ENCODE data around the gene NT5M.

Gene NT5M

DNA sequence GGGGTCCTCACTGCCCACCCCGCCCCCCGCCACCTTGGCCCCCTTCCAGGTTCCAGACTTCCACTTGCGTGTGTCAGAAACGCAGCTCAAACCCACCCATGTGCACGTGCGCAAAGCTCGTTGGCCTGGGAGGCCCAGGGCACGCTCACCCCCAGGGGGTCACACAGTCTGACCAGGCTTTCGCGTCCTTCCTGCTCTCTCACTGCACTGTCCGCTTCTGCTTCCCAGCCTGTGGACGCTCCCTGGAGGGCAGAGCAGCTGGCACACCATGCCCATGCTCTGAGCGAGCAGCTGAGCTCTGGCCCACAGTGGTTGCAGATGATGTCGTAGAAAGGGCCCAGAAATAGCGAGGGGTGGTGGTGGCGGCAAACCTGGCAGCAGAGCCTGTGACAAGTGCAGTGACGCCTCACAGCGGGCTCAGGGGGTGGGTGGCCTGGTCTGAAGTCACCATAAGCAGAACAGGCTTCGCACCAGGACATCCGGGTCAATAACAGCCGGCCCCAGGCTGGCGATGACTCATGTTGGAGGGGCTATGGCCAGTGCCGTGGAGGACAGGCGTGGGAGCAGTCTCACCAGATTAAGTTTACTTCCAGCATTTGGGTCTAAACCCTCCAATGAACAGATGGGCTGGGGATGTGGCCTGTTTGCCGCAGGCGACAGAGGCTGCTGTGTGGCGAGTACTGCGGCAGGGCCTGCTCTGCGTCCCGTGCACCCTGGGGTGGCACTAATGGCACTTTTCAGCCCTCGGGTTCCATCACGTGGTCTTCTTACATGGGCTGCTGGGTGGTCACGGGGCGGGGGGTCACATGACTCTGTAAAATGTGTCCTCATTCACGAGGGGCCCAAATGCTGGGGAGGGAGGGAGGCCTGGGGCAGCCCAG, 49.0 kb downstream of the NT5M start:
- TF ChIP-seq, protein P1, sequence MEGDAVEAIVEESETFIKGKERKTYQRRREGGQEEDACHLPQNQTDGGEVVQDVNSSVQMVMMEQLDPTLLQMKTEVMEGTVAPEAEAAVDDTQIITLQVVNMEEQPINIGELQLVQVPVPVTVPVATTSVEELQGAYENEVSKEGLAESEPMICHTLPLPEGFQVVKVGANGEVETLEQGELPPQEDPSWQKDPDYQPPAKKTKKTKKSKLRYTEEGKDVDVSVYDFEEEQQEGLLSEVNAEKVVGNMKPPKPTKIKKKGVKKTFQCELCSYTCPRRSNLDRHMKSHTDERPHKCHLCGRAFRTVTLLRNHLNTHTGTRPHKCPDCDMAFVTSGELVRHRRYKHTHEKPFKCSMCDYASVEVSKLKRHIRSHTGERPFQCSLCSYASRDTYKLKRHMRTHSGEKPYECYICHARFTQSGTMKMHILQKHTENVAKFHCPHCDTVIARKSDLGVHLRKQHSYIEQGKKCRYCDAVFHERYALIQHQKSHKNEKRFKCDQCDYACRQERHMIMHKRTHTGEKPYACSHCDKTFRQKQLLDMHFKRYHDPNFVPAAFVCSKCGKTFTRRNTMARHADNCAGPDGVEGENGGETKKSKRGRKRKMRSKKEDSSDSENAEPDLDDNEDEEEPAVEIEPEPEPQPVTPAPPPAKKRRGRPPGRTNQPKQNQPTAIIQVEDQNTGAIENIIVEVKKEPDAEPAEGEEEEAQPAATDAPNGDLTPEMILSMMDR (IDR thresholded peaks at IDR 0.05; ENCODE audit: low read depth, low read length, missing control alignments) = no peak
- H3K4me3 ChIP-seq (ENCODE audit: low read depth, low read length) = no peak overlapping the region
- DNase-seq (ENCODE audit: low read depth) = no peak

DNA sequence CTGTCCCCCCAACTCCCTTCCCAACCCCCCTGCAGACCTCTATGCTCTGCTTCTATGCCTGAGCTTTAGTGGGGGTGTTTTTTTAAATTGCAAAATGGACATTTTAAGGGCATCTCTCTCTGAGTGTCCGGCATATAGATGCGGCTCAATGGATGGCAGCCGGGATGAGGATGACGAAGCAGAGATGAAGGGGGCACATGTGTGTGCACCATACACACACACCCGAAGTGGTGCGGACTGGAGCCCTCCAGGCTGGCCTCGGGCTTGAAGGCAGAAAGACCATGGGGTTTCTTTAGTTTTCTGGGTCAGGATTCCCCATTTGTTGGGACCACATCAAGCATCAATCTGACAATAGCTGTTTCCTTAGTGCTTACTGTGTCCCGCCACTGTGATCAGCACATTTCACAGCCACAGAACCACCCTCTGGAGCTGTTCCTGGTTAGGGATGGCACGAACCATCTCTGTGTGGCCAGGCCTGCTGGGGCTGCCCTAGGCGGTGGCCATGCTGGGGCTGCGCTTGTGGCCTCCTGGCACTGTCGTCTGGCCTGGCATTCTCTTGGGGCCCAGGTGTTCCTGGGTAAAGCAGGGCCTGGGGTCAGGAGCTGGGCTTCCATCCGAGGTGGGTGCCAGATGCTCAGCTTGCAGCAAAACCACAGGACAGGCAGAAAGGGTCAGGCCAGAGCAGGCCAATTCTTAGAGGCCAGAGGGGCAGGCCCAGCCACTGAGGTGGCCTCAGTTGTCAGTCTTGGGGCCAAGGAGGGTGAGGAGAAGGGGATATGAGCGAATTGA, 49.9 kb downstream of the NT5M start:
- H3K4me3 ChIP-seq (ENCODE audit: low read depth, low read length) = no peak overlapping the region
- TF ChIP-seq, protein P1 (IDR thresholded peaks at IDR 0.05; ENCODE audit: low read depth, low read length, missing control alignments) = no peak
- no peak for DNase-seq (ENCODE audit: low read depth)

DNA sequence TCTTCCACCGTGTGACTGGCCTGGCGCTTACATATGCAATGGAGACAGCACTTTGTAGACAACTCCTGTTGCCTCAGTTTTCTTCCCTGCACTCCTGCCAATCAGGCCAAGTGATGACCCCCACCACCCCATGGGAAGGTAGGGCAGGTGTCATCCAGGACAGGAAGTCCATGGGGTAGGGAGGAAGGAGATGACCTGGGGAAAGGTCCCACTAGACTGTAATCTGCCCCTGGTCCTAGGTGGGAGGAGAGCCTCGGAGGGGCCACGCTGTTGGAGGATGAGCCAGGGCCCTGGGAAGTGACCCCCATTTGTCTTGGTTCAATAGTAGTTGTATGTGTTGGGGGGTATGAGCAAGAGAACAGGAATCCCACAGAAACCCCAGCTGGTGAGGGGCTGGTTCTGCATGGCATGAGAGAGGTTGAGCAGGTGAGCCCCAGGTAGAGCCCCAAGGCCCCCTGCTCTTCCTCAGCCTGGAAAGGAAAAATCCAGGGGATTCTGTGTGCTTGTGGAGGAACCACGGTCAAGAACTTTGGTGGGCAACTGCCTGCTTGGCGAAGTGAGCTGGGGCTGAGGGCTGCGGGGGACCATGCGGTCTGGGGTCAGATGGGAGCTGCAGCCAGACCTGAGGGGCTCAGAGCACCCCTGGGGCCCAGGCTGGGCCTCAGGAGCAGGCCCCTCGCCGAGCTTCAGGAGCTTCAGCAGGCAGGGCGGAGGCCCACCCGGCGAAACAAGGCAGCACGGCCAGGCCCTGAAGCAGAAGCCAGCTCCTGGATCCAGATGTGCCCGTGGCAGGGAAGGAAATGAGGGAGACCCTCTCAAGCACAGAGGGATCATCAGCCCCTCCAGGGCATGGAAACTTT, 50.7 kb downstream of the NT5M start:
- no peak for DNase-seq (ENCODE audit: low read depth)
- TF ChIP-seq, protein P1 (IDR thresholded peaks at IDR 0.05; ENCODE audit: low read depth, low read length, missing control alignments) = no peak
- no peak overlapping the region for H3K4me3 ChIP-seq (ENCODE audit: low read depth, low read length)

DNA sequence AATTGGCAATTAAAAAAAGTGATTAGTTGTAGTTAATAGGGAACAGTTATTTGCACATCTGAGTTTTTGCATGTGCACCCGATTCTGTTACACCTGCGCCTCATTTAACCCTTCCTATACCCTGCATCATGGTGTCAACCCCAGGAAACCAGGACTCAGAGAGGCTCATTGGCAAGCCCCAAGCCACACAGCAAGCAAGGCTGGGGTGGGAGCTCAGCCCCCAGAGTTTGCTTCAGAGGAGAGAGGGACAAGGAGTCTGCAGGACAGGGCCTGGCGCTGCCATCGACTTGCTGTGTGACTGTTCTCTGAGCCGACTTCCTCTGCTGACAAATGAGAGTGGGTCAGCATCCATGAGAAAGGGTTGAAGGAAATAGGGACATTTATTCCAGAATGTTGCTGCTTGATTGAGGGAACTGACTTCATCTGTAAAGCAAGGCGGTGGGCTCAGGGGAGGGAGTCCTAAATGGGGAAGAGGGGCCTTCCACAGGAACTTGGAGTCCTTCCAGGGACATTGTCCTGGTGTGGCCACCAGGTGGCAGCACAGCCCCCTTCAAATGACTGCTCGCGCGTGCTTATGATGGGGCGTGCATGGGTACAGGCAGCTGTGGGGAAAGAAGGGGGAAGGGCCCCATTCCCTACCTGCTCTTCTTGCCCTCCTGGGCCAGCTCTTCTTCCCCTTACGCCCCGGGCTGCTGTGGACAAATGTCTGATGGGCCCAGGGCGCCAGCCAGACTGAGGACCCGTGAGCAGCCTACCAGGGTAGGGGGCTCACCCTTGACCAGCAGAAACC, 51.6 kb downstream of the NT5M start:
- peak; percentile 19 for DNase-seq (ENCODE audit: low read depth)
- TF ChIP-seq, protein P1 (IDR thresholded peaks at IDR 0.05; ENCODE audit: low read depth, low read length, missing control alignments) = peak; percentile 93
- no peak overlapping the region for H3K4me3 ChIP-seq (ENCODE audit: low read depth, low read length)

DNA sequence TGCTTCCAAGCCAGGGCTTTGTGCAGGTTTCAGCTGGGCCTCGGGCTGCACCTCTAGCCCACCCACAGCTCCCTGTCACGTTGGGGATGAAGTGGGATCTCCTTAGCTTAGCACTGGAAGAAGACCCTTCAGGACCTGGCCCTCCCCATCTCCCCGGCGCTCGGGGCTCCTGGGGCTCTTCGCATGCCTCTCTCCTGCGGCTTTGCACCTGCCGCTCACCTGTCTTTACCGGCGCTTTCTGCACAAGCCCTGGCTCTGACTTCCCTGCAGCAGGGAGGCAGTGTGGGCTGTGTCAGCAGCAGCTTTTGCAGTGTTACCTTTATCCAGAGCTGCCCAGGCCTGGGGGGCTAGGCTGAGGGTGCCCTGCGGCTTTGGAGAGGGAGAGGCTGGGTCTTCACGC, 52.3 kb downstream of the NT5M start:
- TF ChIP-seq, protein P1 (IDR thresholded peaks at IDR 0.05; ENCODE audit: low read depth, low read length, missing control alignments) = no peak
- DNase-seq (ENCODE audit: low read depth) = no peak
- H3K4me3 ChIP-seq (ENCODE audit: low read depth, low read length) = no peak overlapping the region
